CD4-positive, CD25-positive, alpha-beta regulatory T cell (primary cell): Measurements from ENCODE around the gene HTT-AS. TPM values are rescaled to one million over a fixed set of nuclear protein-coding genes. Genes with fewer than 3 reads are reported as not detected.

Experiments
- ATAC-seq, 2 donors: fragments of 150-1000 bp; cut with Tn5 transposase; one replicate each; pipeline ENCODE4 v1.10.0; 2021; ENCODE audit warnings: low read depth in 2 of 2, moderate number of reproducible peaks in 2 of 2, moderate library complexity in 1 of 2
- DNase-seq, 3 donors: peaks; one replicate each; pipeline versions ENCODE4 v3.0.0 to v3.0.0-alpha.2; 2012 to 2022; ENCODE audit warnings: mixed read lengths in 1 of 3
- H3K27ac ChIP-seq: one replicate; pipeline ENCODE4 v1.7.0; 2013; ENCODE audit warnings: mild to moderate bottlenecking, low read length; ENCODE audit not compliant: insufficient read depth, poor library complexity, severe bottlenecking
- H3K27me3 ChIP-seq: one replicate; pipeline ENCODE4 v1.7.0; 2013; ENCODE audit warnings: low read length; ENCODE audit not compliant: control insufficient read depth, insufficient read depth
- H3K36me3 ChIP-seq: one replicate; pipeline ENCODE4 v1.7.0; 2013; ENCODE audit warnings: mild to moderate bottlenecking, low read length, moderate library complexity; ENCODE audit not compliant: control insufficient read depth, insufficient read depth
- H3K4me1 ChIP-seq: 2 replicates; pipeline ENCODE4 v1.7.0; 2013; ENCODE audit warnings: mild to moderate bottlenecking, low read length; ENCODE audit not compliant: insufficient read depth, control insufficient read depth, poor library complexity, severe bottlenecking
- H3K4me3 ChIP-seq: one replicate; pipeline ENCODE4 v1.7.0; 2013; ENCODE audit warnings: low read depth, mild to moderate bottlenecking, low read length, moderate library complexity
- H3K9me3 ChIP-seq, 2 experiments: 1 replicate in 1 of 2; 2 replicates in 1 of 2; pipeline ENCODE4 v1.7.0; 2013; ENCODE audit warnings: low read length in 2 of 2, mild to moderate bottlenecking in 1 of 2, moderate library complexity in 1 of 2; ENCODE audit not compliant: control insufficient read depth in 2 of 2
- H3K27ac Mint-ChIP-seq, 3 donors: one replicate each; pipeline ENCODE4 v1.8.0; 2020 to 2022; ENCODE audit warnings: mild to moderate bottlenecking in 3 of 3, mixed read lengths in 3 of 3, moderate library complexity in 2 of 3
- H3K27me3 Mint-ChIP-seq: one replicate; pipeline ENCODE4 v1.8.0; 2022; ENCODE audit warnings: mild to moderate bottlenecking, mixed read lengths
- H3K36me3 Mint-ChIP-seq: one replicate; pipeline ENCODE4 v1.8.0; 2020; ENCODE audit warnings: mixed read lengths
- H3K4me1 Mint-ChIP-seq, 4 donors: one replicate each; pipeline ENCODE4 v1.8.0; 2020 to 2022; ENCODE audit warnings: mixed read lengths in 4 of 4, mild to moderate bottlenecking in 1 of 4
- H3K4me3 Mint-ChIP-seq, 4 donors: one replicate each; pipeline ENCODE4 v1.8.0; 2020 to 2022; ENCODE audit warnings: mild to moderate bottlenecking in 4 of 4, mixed read lengths in 4 of 4, moderate library complexity in 3 of 4
- H3K9me3 Mint-ChIP-seq, 7 donors: one replicate each; pipeline ENCODE4 v1.8.0; 2020 to 2022; ENCODE audit warnings: mixed read lengths in 7 of 7, mild to moderate bottlenecking in 3 of 7, moderate library complexity in 2 of 7
- polyA plus RNA-seq, 4 donors: library from polyadenylated mRNA; unstranded; fragments of 300-500 nt; fragmentation: Illumina TruSeq; gene quantifications; one replicate each; pipeline ENCODE4 v1.2.3, GENCODE V29; 2021
- total RNA-seq: library from RNA; stranded (reverse); gene quantifications from one replicate; pipeline ENCODE4 v1.2.3, GENCODE V29; 2022

The HTT-AS gene
- total and polyA plus RNA-seq, 5 donors from 2014 or later = not detected

- peaks cover 0 to 9% of the 10 kb centered on the region in 2 experiments for H3K9me3 ChIP-seq
- Mint-ChIP-seq H3K36me3 (peaks cover 4% of the 10 kb centered on the region), H3K9me3 (peaks cover 0 to 6% (median 2%) of the 10 kb centered on the region in 7 donors), H3K27ac (peak overlapping the region; percentile 8 to 93 (median 92)), H3K4me3 (peak overlapping the region; percentile 65 to 90 (median 87)), H3K4me1 (peaks cover 10 to 39% (median 27%) of the 10 kb centered on the region in 4 donors), H3K27me3 (peaks cover 54% of the 10 kb centered on the region)
- peak overlapping the region; percentile 78 for H3K4me3 ChIP-seq
- H3K27ac ChIP-seq = peak overlapping the region; percentile 75
- H3K36me3 ChIP-seq = no peaks in the 10 kb centered on the region
- ATAC-seq = peak; percentile 67 to 68
- H3K27me3 ChIP-seq = no peaks in the 10 kb centered on the region
- peak; percentile 62 to 88 (median 78) for DNase-seq
- peaks cover 33% of the 10 kb centered on the region for H3K4me1 ChIP-seq
Observed at GRCh38 chr4:3047464-3048286, 26.7 kb downstream of the HTT-AS start.

GRCh38 chr4:3046623-3047022 is 27.7 kb downstream of the HTT-AS start:
- Mint-ChIP-seq H3K36me3 (peaks cover 4% of the 10 kb centered on the region), H3K9me3 (peaks cover 0 to 6% (median 2%) of the 10 kb centered on the region in 7 donors), H3K27ac (peak overlapping the region in 1 of 3 donors; percentile 92), H3K4me1 (peaks cover 10 to 49% (median 30%) of the 10 kb centered on the region in 4 donors), H3K4me3 (peak overlapping the region in 2 of 4 donors; percentile 87 to 88), H3K27me3 (peaks cover 53% of the 10 kb centered on the region)
- Histone ChIP-seq H3K36me3 (no peaks in the 10 kb centered on the region), H3K4me1 (peaks cover 43% of the 10 kb centered on the region), H3K27me3 (no peaks in the 10 kb centered on the region), H3K9me3 (peaks cover 0 to 9% of the 10 kb centered on the region in 2 experiments), H3K4me3 (no peak overlapping the region), H3K27ac (peak overlapping the region; percentile 41)
- ATAC-seq (no peak), DNase-seq (no peak)

DNA sequence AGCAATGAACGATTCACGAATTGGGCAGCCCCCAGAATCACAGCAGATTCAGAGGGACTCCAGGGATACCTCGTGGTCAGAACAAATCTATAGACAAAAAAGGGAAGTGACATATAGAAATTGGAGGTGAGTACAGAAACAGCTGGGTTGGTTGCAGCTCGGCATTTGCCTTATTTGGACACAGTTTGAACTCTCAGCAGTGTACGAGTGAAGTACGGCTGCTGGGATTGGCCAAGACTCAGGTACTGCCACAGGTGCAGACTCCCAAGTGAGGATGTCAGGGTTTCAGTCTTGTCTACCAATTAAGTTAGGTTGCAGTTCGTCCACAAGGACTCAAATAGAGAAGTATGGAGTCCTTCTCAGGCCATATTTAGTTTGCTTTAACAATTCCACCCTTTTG is 28.2 kb downstream of the HTT-AS start:
- Mint-ChIP-seq H3K36me3 (peaks cover 4% of the 10 kb centered on the region), H3K9me3 (peaks cover 0 to 6% (median 2%) of the 10 kb centered on the region in 7 donors), H3K4me1 (peaks cover 10 to 53% (median 31%) of the 10 kb centered on the region in 4 donors), H3K4me3 (no peak overlapping the region), H3K27ac (peak overlapping the region in 1 of 3 donors; percentile 94), H3K27me3 (peaks cover 51% of the 10 kb centered on the region)
- H3K4me3 ChIP-seq = no peak overlapping the region
- peaks cover 48% of the 10 kb centered on the region for H3K4me1 ChIP-seq
- no peak overlapping the region for H3K27ac ChIP-seq
- peaks cover 0 to 9% of the 10 kb centered on the region in 2 experiments for H3K9me3 ChIP-seq
- ATAC-seq = no peak
- no peaks in the 10 kb centered on the region for H3K27me3 ChIP-seq
- DNase-seq = no peak
- H3K36me3 ChIP-seq = no peaks in the 10 kb centered on the region

GRCh38 chr4:3044870-3045819 is 29.2 kb downstream of the HTT-AS start:
- peak overlapping the region; percentile 41 for H3K4me3 ChIP-seq
- no peaks in the 10 kb centered on the region for H3K27me3 ChIP-seq
- Mint-ChIP-seq H3K4me1 (peaks cover 10 to 59% (median 31%) of the 10 kb centered on the region in 4 donors), H3K27me3 (peaks cover 41% of the 10 kb centered on the region), H3K9me3 (peaks cover 0 to 6% (median 2%) of the 10 kb centered on the region in 7 donors), H3K36me3 (peaks cover 4% of the 10 kb centered on the region), H3K27ac (peak overlapping the region; percentile 41 to 94 (median 94)), H3K4me3 (peak overlapping the region; percentile 69 to 86 (median 82))
- H3K9me3 ChIP-seq = peaks cover 0 to 9% of the 10 kb centered on the region in 2 experiments
- no peak overlapping the region for H3K27ac ChIP-seq
- ATAC-seq (peak; percentile 72 to 73), DNase-seq (peak; percentile 60 to 86 (median 83))
- H3K4me1 ChIP-seq = peaks cover 54% of the 10 kb centered on the region
- no peaks in the 10 kb centered on the region for H3K36me3 ChIP-seq

DNA sequence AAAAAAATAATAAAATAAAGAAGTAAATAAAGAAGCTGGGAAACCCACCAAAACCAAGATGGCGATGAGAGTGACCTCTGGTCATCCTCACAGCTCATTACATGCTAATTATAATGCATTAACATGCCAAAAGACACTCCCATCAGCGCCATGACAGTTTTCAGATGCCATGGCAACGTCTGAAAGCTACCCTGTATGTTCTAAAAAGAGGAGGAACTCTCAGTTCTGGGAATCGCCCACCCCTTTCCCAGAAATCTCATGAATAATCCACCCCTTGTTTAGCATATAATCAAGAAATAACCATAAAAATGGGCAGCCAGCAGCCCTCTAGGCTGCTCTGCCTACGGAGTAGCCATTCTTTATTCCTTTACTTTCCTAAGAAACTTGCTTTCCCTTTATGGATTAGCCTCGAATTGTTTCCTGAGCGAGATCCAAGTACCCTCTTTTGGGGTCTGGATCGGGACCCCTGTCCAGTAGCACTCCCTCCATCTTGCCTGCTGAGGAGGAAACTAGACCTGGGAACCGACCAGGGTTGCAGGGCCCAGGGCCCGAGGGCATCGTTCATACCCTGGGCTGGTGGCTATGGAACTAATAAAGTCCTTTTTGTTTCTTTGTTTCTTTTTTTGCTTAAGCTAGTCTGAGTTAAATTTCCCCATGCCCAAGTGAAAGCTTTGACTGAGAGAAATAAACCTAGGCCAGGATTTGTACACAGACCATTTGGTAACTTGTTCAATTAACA is 30.9 kb downstream of the HTT-AS start:
- H3K4me1 ChIP-seq = peaks cover 55% of the 10 kb centered on the region
- peaks cover 0 to 9% of the 10 kb centered on the region in 2 experiments for H3K9me3 ChIP-seq
- Mint-ChIP-seq H3K4me1 (peaks cover 11 to 63% (median 32%) of the 10 kb centered on the region in 4 donors), H3K9me3 (peaks cover 0 to 6% (median 2%) of the 10 kb centered on the region in 7 donors), H3K4me3 (peak overlapping the region in 3 of 4 donors; percentile 35 to 77 (median 68)), H3K27me3 (peaks cover 36% of the 10 kb centered on the region), H3K27ac (no peak overlapping the region), H3K36me3 (peaks cover 4% of the 10 kb centered on the region)
- DNase-seq (no peak), ATAC-seq (no peak)
- H3K36me3 ChIP-seq = no peaks in the 10 kb centered on the region
- H3K27ac ChIP-seq = no peak overlapping the region
- H3K27me3 ChIP-seq = no peaks in the 10 kb centered on the region
- H3K4me3 ChIP-seq = no peak overlapping the region

DNA sequence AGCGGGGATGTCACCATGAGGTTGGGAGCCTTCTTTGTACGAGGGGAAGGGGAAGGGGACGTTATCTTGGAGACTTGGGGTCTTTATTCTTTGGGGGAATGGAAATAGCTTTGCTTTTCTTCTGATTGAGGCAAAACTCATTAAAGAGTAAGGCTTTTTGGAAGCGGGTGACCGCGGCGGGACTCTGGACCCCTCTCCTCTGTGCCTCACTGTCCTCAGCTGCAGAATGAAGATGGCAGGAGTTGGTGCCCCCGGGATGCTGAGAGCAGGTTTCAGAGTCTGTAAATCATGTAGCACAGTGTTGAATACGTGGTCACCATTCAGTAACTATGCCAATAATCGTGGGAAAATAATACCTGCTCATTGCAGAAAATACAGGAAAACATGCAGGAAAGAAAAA is 32.1 kb downstream of the HTT-AS start:
- Histone ChIP-seq H3K36me3 (no peaks in the 10 kb centered on the region), H3K4me1 (peaks cover 60% of the 10 kb centered on the region), H3K27me3 (no peaks in the 10 kb centered on the region), H3K4me3 (peak overlapping the region; percentile 2), H3K27ac (no peak overlapping the region), H3K9me3 (peaks cover 0 to 9% of the 10 kb centered on the region in 2 experiments)
- Mint-ChIP-seq H3K9me3 (peaks cover 0 to 6% (median 2%) of the 10 kb centered on the region in 7 donors), H3K36me3 (peaks cover 4% of the 10 kb centered on the region), H3K27ac (peak overlapping the region; percentile 43 to 95 (median 81)), H3K4me1 (peaks cover 15 to 65% (median 32%) of the 10 kb centered on the region in 4 donors), H3K27me3 (peaks cover 28% of the 10 kb centered on the region), H3K4me3 (peak overlapping the region; percentile 83 to 91 (median 86))
- ATAC-seq = no peak
- DNase-seq = no peak
